Activated CD8-positive, alpha-beta T cell treated with anti-CD3 and anti-CD28 coated beads for 36 hours (primary cell): Measurements from ENCODE around the gene TLE4. TPM values are rescaled to one million over a fixed set of nuclear protein-coding genes. Genes with fewer than 3 reads are reported as not detected.

Experiments
- ATAC-seq: fragments of 200-7000 bp; cut with Tn5 transposase; one replicate; pipeline ENCODE4 v1.10.0; 2021; ENCODE audit warnings: mild to moderate bottlenecking, moderate library complexity
- CTCF ChIA-PET: fragments of 350-600 bp; sonication (Branson Sonifier 250); formaldehyde crosslinking; loops from one replicate; lab custom pipeline; 2021; ENCODE audit warnings: antibody characterized with exemption; lab: Charles Lee
- POLR2A ChIA-PET: fragments of 350-600 bp; sonication (Branson Sonifier 250); formaldehyde crosslinking; loops from one replicate; lab custom pipeline; 2021; ENCODE audit warnings: antibody characterized with exemption; lab: Charles Lee
- DNase-seq: peaks from one replicate; pipeline ENCODE4 v3.0.0-alpha.2; 2020
- H3K27ac Mint-ChIP-seq: one replicate; pipeline ENCODE4 v1.8.0; 2021; ENCODE audit warnings: mild to moderate bottlenecking, mixed read lengths
- H3K27me3 Mint-ChIP-seq: one replicate; pipeline ENCODE4 v1.8.0; 2021; ENCODE audit warnings: mixed read lengths
- H3K36me3 Mint-ChIP-seq: one replicate; pipeline ENCODE4 v1.8.0; 2021; ENCODE audit warnings: low read depth, mixed read lengths
- H3K4me1 Mint-ChIP-seq: one replicate; pipeline ENCODE4 v1.8.0; 2021; ENCODE audit warnings: low read depth, mixed read lengths
- H3K4me3 Mint-ChIP-seq: one replicate; pipeline ENCODE4 v1.8.0; 2021; ENCODE audit warnings: mild to moderate bottlenecking, moderate library complexity, mixed read lengths
- H3K9me3 Mint-ChIP-seq: one replicate; pipeline ENCODE4 v1.8.0; 2021; ENCODE audit warnings: mixed read lengths
- intact Hi-C: fragments of 100-400 bp; cut with micrococcal nuclease; formaldehyde crosslinking; loops from one replicate; pipeline ENCODE4 v1.10.0; 2022
- total RNA-seq, 2 experiments: library from RNA; stranded (reverse); gene quantifications; one replicate each; pipeline ENCODE4 v1.2.3, GENCODE V29; 2021
- TF ChIP-seq, protein P1 (sequence below): fragments of 200-600 bp; IDR thresholded peaks from one replicate; pipeline ENCODE4 v1.8.0; 2022; ENCODE audit warnings: antibody characterized with exemption, mild to moderate bottlenecking

TLE4 gene
- total RNA-seq, 2 experiments from 2014 or later = 30.8 to 31.9 TPM

DNA sequence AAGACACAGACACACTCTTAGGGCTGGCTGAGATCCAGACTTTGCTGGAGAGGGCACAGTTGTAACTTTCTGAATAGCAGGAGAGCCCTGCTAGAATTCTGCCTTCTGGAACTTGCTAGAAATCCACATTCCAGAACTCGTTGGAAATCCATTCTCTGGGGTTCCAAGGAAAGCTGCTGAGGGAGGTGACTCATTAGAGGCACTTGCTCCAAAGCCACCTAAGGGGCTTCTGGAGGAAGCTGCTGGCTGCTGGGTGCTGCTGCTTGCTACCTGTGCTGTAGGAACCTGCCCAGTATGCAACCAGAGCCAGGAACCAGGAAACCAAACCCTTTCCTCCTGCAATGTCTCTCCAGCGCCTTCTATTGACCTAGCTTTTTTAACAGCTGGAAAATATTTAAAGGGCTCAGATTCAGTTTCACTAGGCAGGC lies 4.1 kb upstream of the TLE4 start:
- CTCF ChIA-PET = interaction anchor here (1.2 to 1.4 kb wide), 4 partner anchors 9 to 26 kb away, joined by 3 to 6 read pairs (median 4); no protein-coding TSS in a partner anchor

DNA sequence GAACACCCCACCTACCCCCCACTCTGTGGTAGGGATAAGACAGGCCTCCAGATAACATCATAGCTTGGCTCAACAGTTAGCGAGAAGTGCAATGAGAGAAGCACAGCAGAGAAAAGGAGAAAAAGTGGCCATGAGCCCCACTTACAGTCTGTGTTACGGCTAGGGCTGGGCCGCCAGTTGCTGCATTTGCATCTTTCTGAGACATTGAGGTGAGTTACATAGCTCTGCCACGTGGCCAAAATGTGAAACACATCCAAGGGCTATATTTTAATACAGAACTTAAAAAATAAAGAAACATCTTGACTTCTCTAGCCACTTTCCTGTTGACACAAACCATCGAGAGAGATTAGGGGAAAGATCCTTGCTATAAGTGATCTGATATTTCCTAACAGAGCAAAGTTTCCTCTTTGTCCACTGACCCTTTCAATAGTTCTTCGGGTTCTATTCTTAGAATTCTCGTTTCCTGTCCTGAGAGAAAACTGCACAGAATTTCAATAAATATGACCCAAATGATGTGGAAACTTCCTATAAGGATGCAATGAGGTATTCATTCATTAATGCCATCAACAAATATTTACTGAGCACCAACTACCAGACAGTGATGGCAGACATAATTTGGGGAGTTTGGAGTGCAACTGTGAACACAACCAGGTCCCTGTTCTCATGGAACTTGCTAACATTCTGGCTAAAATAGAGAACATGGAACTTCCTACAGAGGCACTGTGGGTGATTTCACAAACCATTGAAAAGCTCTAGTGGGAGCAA lies 3.2 kb upstream of the TLE4 start:
- H3K27me3 Mint-ChIP-seq = peaks cover 4% of the 10 kb centered on the region
- ChIA-PET CTCF (interaction anchor here (0.9 to 1.4 kb wide), 6 partner anchors 10 to 27 kb away, joined by 3 to 6 read pairs (median 3); no protein-coding TSS in a partner anchor), POLR2A (interaction anchor here (0.6 to 0.7 kb wide), 2 partner anchors 29 to 65 kb away, joined by 3 read pairs; no protein-coding TSS in a partner anchor)

More for the DNA sequence above, 4.1 kb upstream of the TLE4 start:
- intact Hi-C loops = no loop called here
- no peak for ATAC-seq
- DNase-seq = no peak
- Mint-ChIP-seq H3K4me3 (no peak overlapping the region), H3K9me3 (no peaks in the 10 kb centered on the region), H3K27me3 (peaks cover 4% of the 10 kb centered on the region), H3K36me3 (no peaks in the 10 kb centered on the region), H3K27ac (no peak overlapping the region), H3K4me1 (peaks cover 18% of the 10 kb centered on the region)
- POLR2A ChIA-PET = interaction anchor here (0.6 to 0.7 kb wide), 2 partner anchors 29 to 64 kb away, joined by 3 read pairs; no protein-coding TSS in a partner anchor
- TF ChIP-seq, protein P1, sequence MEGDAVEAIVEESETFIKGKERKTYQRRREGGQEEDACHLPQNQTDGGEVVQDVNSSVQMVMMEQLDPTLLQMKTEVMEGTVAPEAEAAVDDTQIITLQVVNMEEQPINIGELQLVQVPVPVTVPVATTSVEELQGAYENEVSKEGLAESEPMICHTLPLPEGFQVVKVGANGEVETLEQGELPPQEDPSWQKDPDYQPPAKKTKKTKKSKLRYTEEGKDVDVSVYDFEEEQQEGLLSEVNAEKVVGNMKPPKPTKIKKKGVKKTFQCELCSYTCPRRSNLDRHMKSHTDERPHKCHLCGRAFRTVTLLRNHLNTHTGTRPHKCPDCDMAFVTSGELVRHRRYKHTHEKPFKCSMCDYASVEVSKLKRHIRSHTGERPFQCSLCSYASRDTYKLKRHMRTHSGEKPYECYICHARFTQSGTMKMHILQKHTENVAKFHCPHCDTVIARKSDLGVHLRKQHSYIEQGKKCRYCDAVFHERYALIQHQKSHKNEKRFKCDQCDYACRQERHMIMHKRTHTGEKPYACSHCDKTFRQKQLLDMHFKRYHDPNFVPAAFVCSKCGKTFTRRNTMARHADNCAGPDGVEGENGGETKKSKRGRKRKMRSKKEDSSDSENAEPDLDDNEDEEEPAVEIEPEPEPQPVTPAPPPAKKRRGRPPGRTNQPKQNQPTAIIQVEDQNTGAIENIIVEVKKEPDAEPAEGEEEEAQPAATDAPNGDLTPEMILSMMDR = no peak

DNA sequence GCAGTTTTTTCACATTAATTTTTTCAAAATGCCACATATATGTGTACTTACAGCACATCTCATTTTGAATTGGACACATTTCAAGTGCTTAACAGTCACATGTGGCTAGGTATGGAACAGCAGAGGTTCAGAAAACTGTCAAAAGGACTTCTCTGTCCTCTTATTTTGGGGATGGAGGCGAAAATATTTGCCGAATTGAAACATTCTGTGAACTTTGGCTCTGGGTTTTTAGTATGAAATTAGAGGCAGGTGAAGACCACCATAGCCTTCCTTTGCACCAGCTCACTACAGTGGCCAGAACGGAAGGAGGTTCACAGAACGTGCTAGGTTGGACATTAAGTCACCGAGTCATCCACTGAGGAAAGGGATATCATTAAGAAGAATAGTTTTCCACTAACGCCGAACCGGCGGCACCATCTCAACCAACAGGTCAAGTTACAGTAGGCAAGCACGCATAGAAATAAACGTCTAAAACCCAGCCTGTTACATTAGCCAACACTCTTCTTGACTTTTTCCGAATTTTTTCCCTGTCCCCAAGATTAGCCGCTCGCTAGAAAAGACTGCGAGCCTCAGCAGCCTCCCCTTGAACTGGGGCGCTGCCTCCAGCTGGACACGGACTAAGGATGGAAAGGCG lies 1.8 kb upstream of the TLE4 start:
- ChIA-PET CTCF (interaction anchor here (0.9 kb wide), 1 partner anchor 12 kb away, joined by 3 read pairs; no protein-coding TSS in a partner anchor), POLR2A (interaction anchor here (0.9 to 2.5 kb wide), 3 partner anchors 20 to 244 kb away, joined by 3 to 17 read pairs (median 3); no protein-coding TSS in a partner anchor)
- intact Hi-C loops = loop anchor here (5.0 to 10.0 kb wide), 3 partner anchors 93 to 245 kb away; no protein-coding TSS in a partner anchor
- TF ChIP-seq, protein P1 = no peak
- Mint-ChIP-seq H3K9me3 (no peaks in the 10 kb centered on the region), H3K27ac (no peak overlapping the region), H3K4me3 (no peak overlapping the region), H3K4me1 (peaks cover 28% of the 10 kb centered on the region), H3K36me3 (peaks cover 5% of the 10 kb centered on the region), H3K27me3 (peaks cover 4% of the 10 kb centered on the region)
- DNase-seq = peak; percentile 5
- ATAC-seq = no peak

More for the DNA sequence above, 3.2 kb upstream of the TLE4 start:
- H3K9me3 Mint-ChIP-seq = no peaks in the 10 kb centered on the region
- TF ChIP-seq, protein P1 = no peak
- H3K27ac Mint-ChIP-seq = no peak overlapping the region
- DNase-seq = peak; percentile 9
- no peak overlapping the region for H3K4me3 Mint-ChIP-seq
- no peaks in the 10 kb centered on the region for H3K36me3 Mint-ChIP-seq
- ATAC-seq = no peak
- peaks cover 18% of the 10 kb centered on the region for H3K4me1 Mint-ChIP-seq
- intact Hi-C loops = no loop called here

DNA sequence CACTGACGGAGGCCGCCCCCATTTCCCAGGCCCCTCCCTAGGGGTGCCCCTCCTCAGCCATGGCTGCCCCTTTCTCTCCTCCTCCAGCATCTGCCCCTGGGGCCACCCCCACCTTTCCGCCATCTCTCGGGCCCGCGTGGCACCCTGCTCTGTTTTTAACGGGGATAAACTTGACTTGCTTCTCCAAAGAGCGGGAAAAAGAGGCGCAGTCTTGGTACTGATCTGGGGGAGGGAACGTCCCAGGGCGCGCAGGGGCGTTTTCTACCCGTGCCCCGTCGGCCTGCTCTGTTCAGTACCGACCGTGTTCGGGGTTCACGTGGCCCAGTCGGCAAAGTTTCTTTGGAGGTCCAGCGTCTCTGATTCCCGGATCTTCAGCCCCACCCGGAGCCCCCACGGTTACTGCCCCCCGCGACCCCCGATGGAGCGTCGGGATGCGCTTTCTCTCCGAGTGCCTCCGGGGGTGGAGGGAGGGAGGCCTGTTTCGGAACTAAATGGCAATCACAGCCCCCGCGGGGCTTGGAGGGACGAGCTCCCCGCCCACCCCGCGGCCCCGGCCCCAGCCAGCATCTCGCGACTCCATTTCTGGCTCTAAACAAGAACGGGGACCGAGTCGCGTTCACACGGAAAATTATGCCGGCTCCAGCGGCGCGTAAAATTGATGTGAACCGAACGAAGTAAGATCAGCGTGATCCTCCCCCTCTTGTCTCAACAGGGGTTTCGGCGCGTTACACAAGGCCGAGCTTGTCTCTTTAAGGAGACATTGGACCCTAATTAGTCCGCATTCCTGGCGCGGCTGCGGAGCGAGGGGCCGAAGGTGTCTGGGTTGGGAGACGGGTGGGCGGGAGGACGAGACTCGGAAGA lies 1.1 kb upstream of the TLE4 start:
- peak; percentile 73 for DNase-seq
- Mint-ChIP-seq H3K27me3 (peaks cover 4% of the 10 kb centered on the region), H3K4me3 (no peak overlapping the region), H3K27ac (no peak overlapping the region), H3K9me3 (no peaks in the 10 kb centered on the region), H3K36me3 (peaks cover 6% of the 10 kb centered on the region), H3K4me1 (peaks cover 25% of the 10 kb centered on the region)
- TF ChIP-seq, protein P1 = no peak
- POLR2A ChIA-PET = interaction anchor here (0.6 to 2.5 kb wide), 9 partner anchors 13 to 253 kb away, joined by 3 to 32 read pairs (median 3); no protein-coding TSS in a partner anchor
- intact Hi-C loops = loop anchor here (5.0 to 10.0 kb wide), 3 partner anchors 93 to 244 kb away; no protein-coding TSS in a partner anchor
- peak; percentile 4 for ATAC-seq
- CTCF ChIA-PET = interaction anchor here (1.4 to 1.5 kb wide), 2 partner anchors 17 to 92 kb away, joined by 3 to 4 read pairs; no protein-coding TSS in a partner anchor
